T follicular helper cell (primary cell): ENCODE data around the gene TOB2.

Experiments
- DNase-seq: peaks from one replicate; pipeline ENCODE4 v3.0.0-alpha.2; 2020; ENCODE audit warnings: low read depth

Gene TOB2

GRCh38 chr22:41384128-41384527, 62.5 kb downstream of the TOB2 start:
- DNase-seq, result no peak
